Fibroblast of mammary gland (primary cell): Measurements from ENCODE around the gene CYFIP2.
"Not testable (repeated sequence)": the region's sequence is repeated elsewhere in the genome, so short reads cannot be mapped to it uniquely, and the experiment has no call there.

Experiments used
- DNase-seq: peaks from one replicate; pipeline ENCODE4 v3.0.0-alpha.2; 2010; ENCODE audit warnings: low read depth
- H3K4me3 ChIP-seq: 2 replicates; pipeline ENCODE4 v1.5.1; 2011; ENCODE audit warnings: low read depth, mild to moderate bottlenecking, low read length, moderate library complexity; ENCODE audit not compliant: control insufficient read depth
- TF ChIP-seq, protein P1 (sequence below): conservative IDR thresholded peaks from 2 replicates; pipeline ENCODE4 v1.5.1; 2011; ENCODE audit warnings: low read depth, low read length, inconsistent platforms; ENCODE audit not compliant: control insufficient read depth, insufficient read depth

The CYFIP2 gene

DNA sequence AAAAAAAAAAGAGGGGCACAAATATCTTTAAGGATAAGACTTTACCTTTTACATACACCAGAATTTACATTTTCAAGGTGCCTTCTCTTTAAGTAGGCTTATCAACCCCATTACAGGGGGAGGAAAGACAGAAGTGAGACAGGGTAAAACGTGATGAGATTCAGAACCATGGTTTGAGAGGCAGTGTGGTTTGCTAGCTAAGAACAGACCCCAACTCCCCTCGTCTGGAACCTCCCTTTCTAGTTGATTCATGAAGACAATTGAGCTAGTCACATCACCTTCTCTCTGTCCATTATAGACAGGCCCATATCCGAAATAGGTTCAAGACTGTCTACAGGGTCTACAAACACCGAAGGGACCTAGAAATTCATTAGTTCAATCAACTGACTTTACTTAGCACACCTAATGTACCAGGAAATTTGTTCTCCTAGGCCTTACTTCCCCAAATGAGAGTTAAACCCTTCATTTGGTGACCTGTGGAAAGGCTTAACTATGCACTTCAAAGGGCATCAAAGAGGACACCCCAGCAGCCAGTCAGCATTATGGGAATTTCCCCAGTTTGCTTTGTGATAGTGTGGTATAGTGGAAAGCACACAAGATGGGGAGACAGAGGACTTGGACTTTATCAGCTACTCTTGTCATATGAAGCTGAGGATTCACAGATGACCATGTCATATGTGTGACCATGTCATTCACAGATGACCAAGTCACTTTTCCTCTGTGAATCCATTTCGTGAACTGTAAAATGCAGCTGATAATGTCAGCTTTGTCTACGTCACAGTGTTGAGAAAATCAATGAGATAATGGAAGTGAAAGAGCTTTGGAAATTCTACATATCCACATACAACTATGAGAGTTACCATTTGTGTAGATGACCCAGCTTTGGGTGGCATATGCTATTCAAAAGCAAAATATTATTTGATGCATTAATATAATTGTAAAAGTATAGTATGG, 40.2 kb upstream of the CYFIP2 start:
- DNase-seq: no peak
- TF ChIP-seq, protein P1, sequence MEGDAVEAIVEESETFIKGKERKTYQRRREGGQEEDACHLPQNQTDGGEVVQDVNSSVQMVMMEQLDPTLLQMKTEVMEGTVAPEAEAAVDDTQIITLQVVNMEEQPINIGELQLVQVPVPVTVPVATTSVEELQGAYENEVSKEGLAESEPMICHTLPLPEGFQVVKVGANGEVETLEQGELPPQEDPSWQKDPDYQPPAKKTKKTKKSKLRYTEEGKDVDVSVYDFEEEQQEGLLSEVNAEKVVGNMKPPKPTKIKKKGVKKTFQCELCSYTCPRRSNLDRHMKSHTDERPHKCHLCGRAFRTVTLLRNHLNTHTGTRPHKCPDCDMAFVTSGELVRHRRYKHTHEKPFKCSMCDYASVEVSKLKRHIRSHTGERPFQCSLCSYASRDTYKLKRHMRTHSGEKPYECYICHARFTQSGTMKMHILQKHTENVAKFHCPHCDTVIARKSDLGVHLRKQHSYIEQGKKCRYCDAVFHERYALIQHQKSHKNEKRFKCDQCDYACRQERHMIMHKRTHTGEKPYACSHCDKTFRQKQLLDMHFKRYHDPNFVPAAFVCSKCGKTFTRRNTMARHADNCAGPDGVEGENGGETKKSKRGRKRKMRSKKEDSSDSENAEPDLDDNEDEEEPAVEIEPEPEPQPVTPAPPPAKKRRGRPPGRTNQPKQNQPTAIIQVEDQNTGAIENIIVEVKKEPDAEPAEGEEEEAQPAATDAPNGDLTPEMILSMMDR: no peak

DNA sequence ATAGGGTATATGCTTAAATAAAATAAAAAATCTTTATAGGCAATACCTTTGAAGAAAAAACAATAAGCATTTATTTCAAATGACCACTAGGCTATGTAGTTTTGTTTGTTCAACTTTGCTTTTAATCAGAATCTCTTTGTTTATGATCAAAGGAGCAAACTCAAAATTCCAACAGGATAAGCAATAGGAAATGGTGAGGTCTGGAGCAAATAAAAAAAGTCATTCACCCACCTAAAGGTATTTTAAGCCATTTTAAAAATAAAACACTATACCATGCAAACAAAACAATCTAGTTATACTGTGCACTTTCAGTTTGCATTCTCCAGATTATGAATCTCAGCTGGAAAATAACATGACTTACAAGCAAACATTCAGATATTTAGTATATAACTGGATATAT, 35.3 kb upstream of the CYFIP2 start:
- DNase-seq: no peak
- H3K4me3 ChIP-seq: no peak overlapping the region
- TF ChIP-seq, protein P1: no peak

More for the DNA sequence above, 40.2 kb upstream of the CYFIP2 start:
- no peak overlapping the region for H3K4me3 ChIP-seq

DNA sequence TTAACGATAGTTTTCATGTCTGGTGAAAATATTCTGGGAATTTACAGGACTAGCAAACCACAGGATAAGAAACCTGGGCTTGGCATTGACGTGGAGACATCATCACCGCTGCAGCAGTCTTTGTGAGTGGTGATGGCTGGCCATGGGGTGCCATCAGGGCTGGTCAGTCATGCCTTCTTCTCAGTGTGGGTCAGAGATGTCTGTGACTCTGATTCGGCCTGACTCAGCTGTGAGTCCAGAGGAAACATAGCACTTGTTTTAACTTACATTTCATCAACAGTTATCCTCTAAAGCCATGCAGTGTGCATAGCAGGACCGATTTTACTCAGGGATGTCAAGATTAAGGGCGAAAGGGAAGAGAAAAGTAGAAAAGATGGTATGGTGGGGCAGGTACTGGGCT, 33.2 kb upstream of the CYFIP2 start:
- no peak for DNase-seq
- TF ChIP-seq, protein P1: no peak
- no peak overlapping the region for H3K4me3 ChIP-seq

DNA sequence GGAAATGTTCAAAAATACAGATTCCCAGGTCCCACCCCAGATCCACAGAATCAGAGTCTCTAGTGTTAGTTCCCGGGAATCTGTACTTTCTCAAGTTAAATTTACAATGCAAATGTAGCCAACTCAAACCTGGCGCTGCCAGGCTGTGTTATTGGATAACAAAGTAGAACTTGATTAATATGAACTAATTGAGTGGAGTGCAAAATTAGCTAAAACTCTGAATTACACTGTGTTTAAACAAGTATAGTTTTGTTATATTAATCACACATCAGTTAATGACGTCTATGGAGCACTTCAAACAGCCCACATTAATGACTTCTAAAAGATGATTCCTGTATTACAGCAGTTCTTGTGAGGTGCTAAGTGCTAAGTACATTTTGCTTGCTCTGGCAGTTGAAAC, 32.4 kb upstream of the CYFIP2 start:
- DNase-seq: no peak
- TF ChIP-seq, protein P1: no peak
- no peak overlapping the region for H3K4me3 ChIP-seq

DNA sequence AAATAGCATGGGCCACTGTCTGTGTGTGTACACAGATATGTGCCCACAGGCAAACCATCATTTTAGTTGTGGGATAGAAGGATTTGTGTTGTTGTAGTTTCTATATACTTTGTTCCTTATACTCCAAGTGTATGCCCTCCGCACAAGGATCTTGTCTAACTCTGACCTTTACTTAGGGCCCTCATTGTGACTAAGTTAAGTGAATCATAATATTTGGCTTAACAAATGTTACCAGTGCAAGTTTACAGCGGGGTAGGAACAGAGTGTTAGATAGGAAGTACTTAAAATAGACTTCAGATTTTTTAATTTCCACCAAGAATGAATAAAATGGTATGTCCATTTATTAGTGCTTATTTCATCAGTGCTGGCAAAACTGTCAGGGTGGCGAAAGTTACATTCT, 29.5 kb upstream of the CYFIP2 start:
- DNase-seq: peak; percentile 43
- TF ChIP-seq, protein P1: no peak
- H3K4me3 ChIP-seq: no peak overlapping the region

DNA sequence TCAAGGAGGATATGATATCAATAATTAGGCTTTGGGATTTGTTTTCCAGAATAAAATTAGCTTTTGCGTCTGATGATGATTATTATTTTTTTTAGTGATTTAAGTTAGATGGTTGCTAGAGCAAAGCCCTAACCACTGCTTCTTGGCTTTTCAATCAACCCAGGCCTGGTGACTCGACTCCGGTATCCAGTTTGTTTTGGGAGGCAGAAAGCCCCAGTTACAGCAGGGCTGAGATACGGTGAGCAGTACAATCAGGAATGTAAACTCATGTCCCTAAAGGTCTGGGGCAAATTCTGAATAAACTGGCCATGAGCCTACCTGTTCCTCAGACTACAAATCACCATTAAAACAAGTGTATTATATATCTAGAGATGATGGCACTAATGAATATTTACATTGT, 24.4 kb upstream of the CYFIP2 start:
- no peak overlapping the region for H3K4me3 ChIP-seq
- TF ChIP-seq, protein P1: no peak
- DNase-seq: peak; percentile 12

DNA sequence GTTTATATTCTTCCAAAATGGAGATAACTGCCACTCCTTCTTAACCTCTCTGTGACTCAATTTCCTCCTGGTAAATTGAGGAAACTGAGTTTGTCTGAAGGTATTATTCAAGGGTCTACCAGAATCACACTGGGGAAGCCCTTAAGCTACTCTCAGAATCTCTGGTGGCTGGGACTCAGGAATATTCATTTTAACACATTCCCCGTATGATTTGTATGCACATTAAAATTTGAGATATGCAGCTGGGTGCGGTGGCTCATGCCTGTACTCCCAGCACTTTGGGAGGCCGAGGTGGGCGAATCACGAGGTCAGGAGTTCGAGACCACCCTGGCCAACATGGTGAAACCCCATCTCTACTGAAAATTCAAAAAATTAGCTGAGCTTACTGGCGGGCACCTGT, 21.2 kb upstream of the CYFIP2 start:
- not testable (repeated sequence) for DNase-seq, H3K4me3 ChIP-seq
